K562 (cell line): ENCODE results near the gene LDAH. TPM values are rescaled to one million over a fixed set of nuclear protein-coding genes. Genes with fewer than 3 reads are reported as not detected.

Source experiments
- CCAR2 ChIP-seq: fragments of 200-400 bp; formaldehyde crosslinking; IDR thresholded peaks from 2 replicates; pipeline ENCODE4 v1.6.1; 2017; ENCODE audit warnings: mild to moderate bottlenecking, low read depth, low read length
- ETS2 ChIP-seq: IDR thresholded peaks from 2 replicates; pipeline ENCODE4 v1.6.1; 2016; ENCODE audit warnings: borderline replicate concordance, missing genetic modification characterization, mild to moderate bottlenecking, moderate library complexity, missing compliant biosample characterization; ENCODE audit not compliant: poor library complexity, severe bottlenecking
- FOXK2 ChIP-seq, 2 experiments: fragments of 450-650 bp; IDR thresholded peaks in 1 of 2; conservative IDR thresholded peaks in 1 of 2; 2 replicates each; pipeline ENCODE4 v1.6.1; 2016; ENCODE audit warnings: low read depth in 2 of 2, mild to moderate bottlenecking in 1 of 2
- GTF2E2 ChIP-seq: fragments of 200-800 bp; sonication (Bioruptor generic); IDR thresholded peaks from 2 replicates; pipeline ENCODE4 v1.6.1; 2016; ENCODE audit warnings: missing genetic modification characterization, missing compliant biosample characterization
- HLTF ChIP-seq: fragments of 450-650 bp; IDR thresholded peaks from 2 replicates; pipeline ENCODE4 v1.6.1; 2016
- MBD2 ChIP-seq: sonication (generic); IDR thresholded peaks from 2 replicates; pipeline ENCODE4 v1.6.1; 2016; ENCODE audit warnings: low read depth, borderline replicate concordance
- MTA2 ChIP-seq: fragments of 450-650 bp; IDR thresholded peaks from 2 replicates; pipeline ENCODE4 v1.6.1; 2016; ENCODE audit warnings: low read depth
- MTA3 ChIP-seq: fragments of 450-650 bp; formaldehyde crosslinking; IDR thresholded peaks from 2 replicates; pipeline ENCODE4 v1.6.1; 2017; ENCODE audit warnings: mild to moderate bottlenecking, borderline replicate concordance
- PHF20 ChIP-seq: fragments of 450-650 bp; IDR thresholded peaks from 2 replicates; pipeline ENCODE4 v1.6.1; 2018; ENCODE audit not compliant: partially characterized antibody
- SIX5 ChIP-seq, 2 experiments: IDR thresholded peaks; 2 replicates each; pipeline ENCODE4 v1.6.1; 2011; ENCODE audit warnings: low read length in 2 of 2, borderline replicate concordance in 1 of 2, low read depth in 1 of 2, mild to moderate bottlenecking in 1 of 2, moderate library complexity in 1 of 2; ENCODE audit not compliant: insufficient read depth in 1 of 2
- ZNF354B ChIP-seq: fragments of 250-450 bp; sonication (Bioruptor Pico); IDR thresholded peaks from 2 replicates; pipeline ENCODE4 v1.4.0; 2020
- polyA plus RNA-seq, 8 experiments: library from polyadenylated mRNA; depleted of rRNA in 4 of 8; stranded (reverse) in 5 of 8; unstranded in 3 of 8; fragments of >200 nt; fragmentation: Nextera tagmentation in 2 of 8; fragmentation: Illumina TruSeq in 1 of 8; extraction: Ambion mirVana in 2 of 8; extraction: Trizol in 1 of 8; gene quantifications; 2 replicates each; pipeline versions ENCODE4 v1.2.1 to v1.2.3, GENCODE V29; 2011 to 2014; ENCODE audit warnings: inconsistent platforms in 1 of 8, missing spikeins in 1 of 8
- total RNA-seq, 7 experiments: library from RNA; depleted of rRNA in 6 of 7; stranded (reverse); fragments of >200 nt in 6 of 7; fragmentation: Illumina TruSeq in 2 of 7; extraction: Trizol in 2 of 7; gene quantifications; 2 replicates each; pipeline versions ENCODE4 v1.2.1 to v1.2.3, GENCODE V29; 2011 to 2021; ENCODE audit warnings: low replicate concordance in 1 of 7
- TF ChIP-seq, protein P1 (sequence below): fragments of 250-450 bp; sonication (Bioruptor Pico); IDR thresholded peaks from 2 replicates; pipeline ENCODE4 v1.5.0; 2021
- TF ChIP-seq, protein P2 (sequence below): fragments of 450-650 bp; formaldehyde crosslinking; IDR thresholded peaks from 2 replicates; pipeline ENCODE4 v1.4.0; 2020; ENCODE audit warnings: mild to moderate bottlenecking, moderate library complexity
- TF ChIP-seq, protein P3 (sequence below), 2 experiments: fragments of 450-650 bp; IDR thresholded peaks; 2 replicates each; pipeline ENCODE4 v1.6.1; 2016; ENCODE audit warnings: mild to moderate bottlenecking in 2 of 2, borderline replicate concordance in 1 of 2, low read depth in 1 of 2, moderate library complexity in 1 of 2
- TF ChIP-seq, protein P4 (sequence below): sonication (generic); formaldehyde crosslinking; IDR thresholded peaks from 2 replicates; pipeline ENCODE4 v1.8.0; 2022; ENCODE audit warnings: mild to moderate bottlenecking, missing genetic modification reagents

LDAH gene
- total and polyA plus RNA-seq, 9 of the 15 experiments (the other 6 are each of a cell fraction or from before 2014, with no cell fraction given), result 22.3 to 60.1 (median 40.0) TPM

DNA sequence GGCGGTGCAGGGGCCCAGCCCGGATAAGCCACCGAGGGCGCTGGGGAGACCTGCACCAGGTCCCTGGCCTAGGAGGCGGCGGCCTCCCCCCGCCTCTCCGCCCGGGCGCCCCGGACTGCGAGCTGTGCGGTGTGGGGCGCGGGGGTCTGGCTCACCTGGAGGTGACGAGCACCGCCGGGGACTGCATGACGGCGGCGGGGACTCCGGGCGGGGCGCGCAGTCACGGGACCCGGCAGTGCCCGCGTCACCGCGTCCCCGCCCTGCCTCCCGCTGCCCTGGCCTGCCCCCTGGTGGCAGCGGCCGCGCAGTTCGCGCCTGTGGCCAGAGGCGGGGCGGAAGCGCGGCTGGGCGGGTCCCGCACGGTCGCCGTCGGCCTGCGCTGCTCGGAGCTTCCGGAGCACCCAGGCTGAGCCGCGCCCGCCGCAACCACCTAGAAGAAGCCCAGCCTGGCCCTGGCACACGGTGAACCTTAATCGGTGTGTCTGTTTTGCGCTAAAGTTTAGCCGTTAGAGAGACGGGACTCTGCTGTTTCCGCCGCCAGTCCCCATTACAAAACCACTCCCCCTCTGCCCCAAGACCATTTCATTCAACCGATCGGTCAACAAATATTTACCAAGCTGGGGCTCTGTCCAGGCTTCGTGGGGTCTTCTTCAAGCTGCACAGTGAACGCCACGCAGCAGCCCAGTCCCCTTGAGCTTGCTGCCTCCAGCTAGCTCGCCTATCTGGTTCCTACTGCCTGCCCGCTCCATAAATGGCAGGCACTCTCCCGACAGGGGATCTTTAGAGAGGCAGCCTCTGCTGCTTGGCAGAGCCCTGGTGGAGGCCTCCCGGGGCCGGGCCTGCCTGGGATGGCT, 171.8 kb downstream of the LDAH start, which contains the start of gene HS1BP3 (continued):
- no peak for TF ChIP-seq HLTF
- no peak for TF ChIP-seq GTF2E2 (tag)
- TF ChIP-seq, protein P1, sequence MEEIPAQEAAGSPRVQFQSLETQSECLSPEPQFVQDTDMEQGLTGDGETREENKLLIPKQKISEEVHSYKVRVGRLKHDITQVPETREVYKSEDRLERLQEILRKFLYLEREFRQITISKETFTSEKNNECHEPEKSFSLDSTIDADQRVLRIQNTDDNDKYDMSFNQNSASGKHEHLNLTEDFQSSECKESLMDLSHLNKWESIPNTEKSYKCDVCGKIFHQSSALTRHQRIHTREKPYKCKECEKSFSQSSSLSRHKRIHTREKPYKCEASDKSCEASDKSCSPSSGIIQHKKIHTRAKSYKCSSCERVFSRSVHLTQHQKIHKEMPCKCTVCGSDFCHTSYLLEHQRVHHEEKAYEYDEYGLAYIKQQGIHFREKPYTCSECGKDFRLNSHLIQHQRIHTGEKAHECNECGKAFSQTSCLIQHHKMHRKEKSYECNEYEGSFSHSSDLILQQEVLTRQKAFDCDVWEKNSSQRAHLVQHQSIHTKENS (CRISPR knock-in tag), result no peak
- no peak; the same call in 1 of the 2 replicates for TF ChIP-seq MBD2
- TF ChIP-seq ETS2 (tag), result no peak
- no peak for TF ChIP-seq ZNF354B (CRISPR knock-in tag)
- TF ChIP-seq, protein P2, sequence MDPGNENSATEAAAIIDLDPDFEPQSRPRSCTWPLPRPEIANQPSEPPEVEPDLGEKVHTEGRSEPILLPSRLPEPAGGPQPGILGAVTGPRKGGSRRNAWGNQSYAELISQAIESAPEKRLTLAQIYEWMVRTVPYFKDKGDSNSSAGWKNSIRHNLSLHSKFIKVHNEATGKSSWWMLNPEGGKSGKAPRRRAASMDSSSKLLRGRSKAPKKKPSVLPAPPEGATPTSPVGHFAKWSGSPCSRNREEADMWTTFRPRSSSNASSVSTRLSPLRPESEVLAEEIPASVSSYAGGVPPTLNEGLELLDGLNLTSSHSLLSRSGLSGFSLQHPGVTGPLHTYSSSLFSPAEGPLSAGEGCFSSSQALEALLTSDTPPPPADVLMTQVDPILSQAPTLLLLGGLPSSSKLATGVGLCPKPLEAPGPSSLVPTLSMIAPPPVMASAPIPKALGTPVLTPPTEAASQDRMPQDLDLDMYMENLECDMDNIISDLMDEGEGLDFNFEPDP, result 0 out of 2 replicates have a peak, but pooled peaks have one; percentile 13
- TF ChIP-seq MTA3, result peak; percentile 71; the same call in 1 of the 2 replicates
- TF ChIP-seq SIX5 (IDR thresholded peaks at IDR 0.05; ENCODE audit: borderline replicate concordance in 1 of 2, insufficient read depth in 1 of 2, low read depth in 1 of 2, low read length in 2 of 2), result no peak
- TF ChIP-seq, protein P3, sequence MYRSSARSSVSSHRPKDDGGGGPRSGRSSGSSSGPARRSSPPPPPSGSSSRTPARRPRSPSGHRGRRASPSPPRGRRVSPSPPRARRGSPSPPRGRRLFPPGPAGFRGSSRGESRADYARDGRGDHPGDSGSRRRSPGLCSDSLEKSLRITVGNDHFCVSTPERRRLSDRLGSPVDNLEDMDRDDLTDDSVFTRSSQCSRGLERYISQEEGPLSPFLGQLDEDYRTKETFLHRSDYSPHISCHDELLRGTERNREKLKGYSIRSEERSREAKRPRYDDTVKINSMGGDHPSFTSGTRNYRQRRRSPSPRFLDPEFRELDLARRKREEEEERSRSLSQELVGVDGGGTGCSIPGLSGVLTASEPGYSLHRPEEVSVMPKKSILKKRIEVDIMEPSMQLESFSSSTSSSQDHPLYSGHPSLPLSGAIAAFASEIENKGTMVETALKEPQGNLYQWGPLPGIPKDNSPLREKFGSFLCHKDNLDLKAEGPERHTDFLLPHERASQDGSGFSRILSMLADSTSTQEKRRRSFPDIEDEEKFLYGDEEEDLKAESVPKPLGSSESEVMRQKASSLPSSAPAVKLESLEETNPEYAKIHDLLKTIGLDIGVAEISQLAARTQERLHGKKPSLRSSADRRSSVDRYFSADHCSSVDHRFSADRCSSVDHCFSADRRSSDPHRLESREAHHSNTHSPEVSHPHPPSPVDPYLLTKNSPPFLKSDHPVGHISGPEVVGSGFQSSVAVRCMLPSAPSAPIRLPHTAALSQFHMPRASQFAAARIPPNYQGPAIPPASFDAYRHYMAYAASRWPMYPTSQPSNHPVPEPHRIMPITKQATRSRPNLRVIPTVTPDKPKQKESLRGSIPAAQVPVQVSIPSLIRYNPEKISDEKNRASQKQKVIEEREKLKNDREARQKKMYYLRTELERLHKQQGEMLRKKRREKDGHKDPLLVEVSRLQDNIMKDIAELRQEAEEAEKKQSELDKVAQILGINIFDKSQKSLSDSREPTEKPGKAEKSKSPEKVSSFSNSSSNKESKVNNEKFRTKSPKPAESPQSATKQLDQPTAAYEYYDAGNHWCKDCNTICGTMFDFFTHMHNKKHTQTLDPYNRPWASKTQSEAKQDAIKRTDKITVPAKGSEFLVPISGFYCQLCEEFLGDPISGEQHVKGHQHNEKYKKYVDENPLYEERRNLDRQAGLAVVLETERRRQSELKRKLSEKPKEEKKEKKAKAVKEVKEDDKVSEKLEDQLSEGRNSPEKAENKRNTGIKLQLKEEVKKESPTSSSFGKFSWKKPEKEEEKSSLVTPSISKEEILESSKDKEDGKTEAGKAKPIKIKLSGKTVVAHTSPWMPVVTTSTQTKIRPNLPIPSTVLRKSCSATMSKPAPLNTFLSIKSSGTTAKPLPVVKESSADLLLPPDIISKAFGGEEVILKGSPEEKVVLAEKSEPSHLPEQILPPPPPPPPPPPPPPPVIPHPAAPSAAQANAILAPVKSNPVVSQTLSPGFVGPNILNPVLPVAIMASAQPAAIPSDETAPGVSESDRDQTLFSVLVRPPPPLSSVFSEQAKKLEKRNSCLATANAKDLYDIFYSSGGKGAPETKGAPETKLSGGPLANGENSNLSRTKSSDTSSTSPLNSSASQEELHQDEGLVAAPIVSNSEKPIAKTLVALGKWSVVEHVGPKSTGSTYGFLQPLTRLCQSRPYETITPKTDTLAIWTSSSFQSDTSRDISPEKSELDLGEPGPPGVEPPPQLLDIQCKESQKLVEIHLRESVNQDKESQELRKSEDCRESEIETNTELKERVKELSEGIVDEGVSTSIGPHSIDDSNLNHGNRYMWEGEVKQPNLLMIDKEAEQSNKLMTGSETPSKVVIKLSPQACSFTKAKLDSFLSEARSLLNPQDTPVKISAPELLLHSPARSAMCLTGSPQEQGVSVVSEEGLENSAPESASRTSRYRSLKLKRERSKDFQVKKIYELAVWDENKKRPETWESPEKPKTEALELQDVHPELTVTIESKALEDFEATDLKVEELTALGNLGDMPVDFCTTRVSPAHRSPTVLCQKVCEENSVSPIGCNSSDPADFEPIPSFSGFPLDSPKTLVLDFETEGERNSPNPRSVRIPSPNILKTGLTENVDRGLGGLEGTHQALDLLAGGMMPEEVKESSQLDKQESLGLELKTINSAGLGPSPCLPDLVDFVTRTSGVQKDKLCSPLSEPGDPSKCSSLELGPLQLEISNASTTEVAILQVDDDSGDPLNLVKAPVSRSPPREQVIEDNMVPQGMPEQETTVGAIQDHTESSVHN (IDR thresholded peaks at IDR 0.05; ENCODE audit: borderline replicate concordance in 1 of 2, low read depth in 1 of 2), result no peak
- TF ChIP-seq CCAR2, result no peak
- peak; percentile 5 for TF ChIP-seq PHF20
- TF ChIP-seq, protein P4, sequence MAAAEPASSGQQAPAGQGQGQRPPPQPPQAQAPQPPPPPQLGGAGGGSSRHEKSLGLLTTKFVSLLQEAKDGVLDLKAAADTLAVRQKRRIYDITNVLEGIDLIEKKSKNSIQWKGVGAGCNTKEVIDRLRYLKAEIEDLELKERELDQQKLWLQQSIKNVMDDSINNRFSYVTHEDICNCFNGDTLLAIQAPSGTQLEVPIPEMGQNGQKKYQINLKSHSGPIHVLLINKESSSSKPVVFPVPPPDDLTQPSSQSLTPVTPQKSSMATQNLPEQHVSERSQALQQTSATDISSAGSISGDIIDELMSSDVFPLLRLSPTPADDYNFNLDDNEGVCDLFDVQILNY (CRISPR knock-in tag), result no peak
- TF ChIP-seq MTA2, result no peak
- no peak for TF ChIP-seq FOXK2 (conservative IDR thresholded peaks at IDR 0.05 in 1 of 2, IDR thresholded peaks at IDR 0.05 in 1 of 2; ENCODE audit: low read depth in 2 of 2)
